ENCODE measurements around the gene B4GALT5.
A peak's percentile ranks its signal among the peaks of the same experiment; 100 is the strongest.
"Not testable (repeated sequence)": the region's sequence is repeated elsewhere in the genome, so short reads cannot be mapped to it uniquely, and the experiment has no call there.

B4GALT5 gene

GRCh38 chr20:49729780-49730179, 16.1 kb upstream of the B4GALT5 start:
- no peak for DNase-seq

- DNase-seq = no peak
Observed at GRCh38 chr20:49727894-49728885, 14.5 kb upstream of the B4GALT5 start.

DNA sequence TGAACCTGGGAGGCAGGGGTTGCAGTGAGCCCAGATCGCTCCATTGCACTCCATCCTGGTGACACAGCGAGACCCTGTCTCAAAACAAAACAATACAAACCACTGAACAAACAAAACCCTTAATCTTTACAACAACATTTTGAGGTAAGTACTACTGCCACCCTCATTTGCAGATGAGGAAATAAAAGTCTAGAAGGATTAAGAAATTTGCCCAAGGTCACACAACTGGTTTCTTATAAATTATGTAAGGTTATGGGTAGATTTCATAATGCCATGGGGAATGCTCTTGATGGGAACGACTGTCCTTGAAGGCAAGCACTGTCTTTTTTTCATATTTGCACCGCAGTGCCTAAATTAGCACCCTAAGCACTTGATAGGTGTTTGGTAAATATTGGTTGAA, 13.8 kb upstream of the B4GALT5 start:
- no peak for DNase-seq

GRCh38 chr20:49725694-49726093, 12.0 kb upstream of the B4GALT5 start:
- DNase-seq = no peak

DNA sequence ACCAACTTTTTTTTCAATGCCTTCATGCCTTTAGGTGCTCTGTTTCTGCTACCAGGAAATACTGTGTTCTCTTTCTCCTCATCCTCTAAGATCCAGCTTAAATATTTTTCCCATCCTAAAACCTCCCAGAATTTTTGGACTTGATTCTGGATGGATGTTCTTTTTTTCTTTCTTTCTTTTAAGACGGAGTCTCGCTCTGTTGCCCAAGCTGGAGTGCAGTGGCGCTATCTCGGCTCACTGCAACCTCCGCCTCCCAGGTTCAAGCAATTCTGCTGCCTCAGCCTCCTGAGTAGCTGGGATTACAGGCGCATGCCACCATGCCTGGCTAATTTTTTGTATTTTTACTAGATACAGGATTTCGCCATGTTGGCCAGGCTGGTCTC, 11.5 kb upstream of the B4GALT5 start:
- not testable (repeated sequence) for DNase-seq

GRCh38 chr20:49724408-49725223, 10.9 kb upstream of the B4GALT5 start:
- no peak for DNase-seq

- DNase-seq = not testable (repeated sequence)
Observed at GRCh38 chr20:49723758-49724157, 10.1 kb upstream of the B4GALT5 start.

GRCh38 chr20:49721326-49721725, 7.6 kb upstream of the B4GALT5 start:
- DNase-seq = not testable (repeated sequence)

GRCh38 chr20:49715466-49715865, 1.8 kb upstream of the B4GALT5 start:
- no peak for DNase-seq

DNA sequence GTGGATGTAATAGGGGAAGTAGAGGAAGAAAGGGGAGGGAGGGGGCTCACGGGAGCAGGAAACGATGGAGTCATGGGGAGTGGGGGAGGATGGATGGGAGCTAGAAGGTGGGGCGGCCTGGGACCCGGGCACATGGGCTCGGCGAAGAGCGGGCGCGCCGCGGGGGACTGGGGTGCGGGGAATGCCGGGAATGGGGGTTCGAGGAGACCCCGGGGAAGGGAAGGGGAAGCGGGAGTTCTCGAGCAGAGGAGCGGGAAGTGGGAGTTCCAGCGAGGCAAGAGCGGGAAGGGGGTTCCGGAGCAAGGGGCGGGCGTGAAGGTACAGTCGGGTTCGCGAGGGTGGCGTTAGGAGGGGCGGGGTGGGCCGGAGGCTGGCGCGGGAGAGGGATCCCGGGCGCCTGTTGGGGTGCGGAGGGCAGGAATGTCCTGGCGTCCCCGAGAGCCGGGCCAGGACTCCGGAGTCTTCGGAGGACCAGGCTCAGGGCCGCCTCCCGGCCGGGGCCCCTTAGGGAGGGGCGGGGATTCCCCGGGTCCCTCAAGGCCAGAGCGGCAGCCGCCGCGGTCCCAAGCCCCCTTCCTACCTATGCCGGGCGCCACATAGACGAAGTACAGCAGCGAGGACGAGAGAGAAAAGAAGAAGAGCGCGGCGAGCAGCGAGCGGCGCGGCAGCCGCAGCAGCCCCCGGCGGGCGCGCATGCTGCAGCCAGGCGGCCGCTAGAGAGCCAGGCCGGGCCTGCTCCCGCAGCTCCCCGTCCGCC, 504 bp downstream of the B4GALT5 start:
- DNase-seq = peak; percentile 32

- DNase-seq = no peak
Observed at GRCh38 chr20:49712646-49712995, 1.1 kb downstream of the B4GALT5 start.

DNA sequence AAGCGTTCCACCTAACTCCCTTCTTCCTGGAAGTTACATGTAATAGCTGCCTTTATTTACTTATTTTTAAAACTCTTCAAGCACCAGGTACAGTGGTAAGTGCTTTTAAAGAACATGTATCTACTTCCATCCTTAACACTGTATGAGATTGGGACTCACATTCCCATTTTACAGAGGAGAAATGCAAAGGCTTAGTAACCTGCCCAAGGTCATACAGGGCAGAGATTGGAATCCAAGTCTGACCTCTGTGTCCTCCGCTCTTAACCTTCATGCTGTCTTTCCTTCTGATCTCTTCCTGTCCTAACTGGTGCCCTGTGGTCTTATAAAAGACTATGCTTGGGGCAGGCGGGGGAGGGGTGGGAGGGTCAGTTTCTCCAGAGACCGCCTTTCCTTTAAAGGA, 1.6 kb downstream of the B4GALT5 start:
- DNase-seq = no peak

DNA sequence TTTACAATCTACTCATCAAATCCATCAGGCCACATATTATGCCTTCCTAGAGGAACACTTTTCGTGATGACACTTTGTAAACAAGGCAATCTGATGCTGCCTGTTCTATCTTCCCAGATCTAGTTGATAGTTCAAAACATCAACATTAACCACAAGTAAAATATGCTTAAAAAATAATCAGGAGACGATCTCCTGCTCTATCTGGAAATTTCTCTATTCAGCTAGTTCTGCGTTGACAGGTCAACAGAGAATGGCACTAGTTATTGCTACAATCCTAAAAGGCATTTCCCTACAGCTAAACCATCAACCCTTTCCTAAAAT, 2.1 kb downstream of the B4GALT5 start:
- DNase-seq = no peak

- DNase-seq = no peak
Observed at GRCh38 chr20:49710971-49711666, 2.6 kb downstream of the B4GALT5 start.

DNA sequence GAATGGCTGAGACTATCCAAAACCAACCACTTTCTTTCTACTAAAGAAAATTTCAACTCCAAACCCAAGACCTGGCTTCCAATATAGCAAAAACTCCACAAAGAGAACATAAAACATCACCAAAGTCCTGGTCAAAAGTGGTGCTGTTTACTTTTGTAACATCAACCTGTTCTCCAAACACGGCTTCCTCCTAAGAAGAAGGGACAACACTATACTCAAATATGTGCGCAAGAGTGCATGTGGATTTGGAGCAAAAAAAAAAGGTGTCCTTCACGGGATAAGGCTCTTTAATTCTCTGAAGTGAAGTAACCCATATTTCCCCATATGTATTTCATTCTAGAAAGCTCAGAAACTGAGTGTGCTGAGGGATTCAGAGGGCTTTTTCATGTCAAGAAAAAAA, 6.6 kb downstream of the B4GALT5 start:
- no peak for DNase-seq

DNA sequence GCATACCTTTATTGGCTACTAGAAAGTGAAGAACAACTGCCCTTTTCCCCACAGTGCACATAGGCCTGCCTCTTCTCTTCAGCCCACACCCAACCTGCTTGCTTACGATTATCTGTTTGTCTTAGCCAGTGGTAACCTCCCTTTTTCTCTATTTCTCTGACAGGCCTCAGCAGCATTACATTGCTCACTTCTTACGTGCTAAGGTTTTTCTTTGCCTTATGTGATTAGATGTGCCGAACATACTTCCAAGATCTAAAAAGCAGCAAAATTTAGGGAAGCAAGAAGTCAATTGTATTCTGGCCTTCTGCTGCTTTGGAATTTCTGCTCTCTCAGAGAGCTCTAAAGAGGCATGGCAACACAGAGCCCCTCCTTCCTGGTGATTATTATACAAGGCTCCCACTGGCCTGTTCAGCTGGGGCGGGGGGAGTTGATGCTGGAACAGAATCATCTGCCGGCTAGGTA, 7.0 kb downstream of the B4GALT5 start:
- no peak for DNase-seq

GRCh38 chr20:49705893-49706292, 7.8 kb downstream of the B4GALT5 start:
- DNase-seq = not testable (repeated sequence)

DNA sequence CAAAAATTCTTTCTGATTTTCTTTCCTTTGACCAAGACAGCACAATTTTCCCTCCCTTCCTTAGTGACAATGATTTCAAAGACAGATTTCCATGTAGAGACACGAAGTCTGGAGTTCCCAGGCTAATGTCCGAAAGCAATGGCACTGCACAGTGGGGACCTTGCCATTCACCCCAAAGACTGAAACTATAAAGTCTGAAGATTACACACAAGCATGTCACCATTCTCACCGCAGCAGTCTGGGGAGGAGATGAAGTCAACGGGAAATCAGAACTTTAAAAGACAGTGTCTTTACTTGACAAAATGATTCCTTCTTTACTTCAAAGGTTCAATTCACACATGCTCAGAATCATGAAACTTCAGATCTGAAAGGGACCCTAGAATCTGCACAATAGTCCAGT, 8.3 kb downstream of the B4GALT5 start:
- no peak for DNase-seq

DNA sequence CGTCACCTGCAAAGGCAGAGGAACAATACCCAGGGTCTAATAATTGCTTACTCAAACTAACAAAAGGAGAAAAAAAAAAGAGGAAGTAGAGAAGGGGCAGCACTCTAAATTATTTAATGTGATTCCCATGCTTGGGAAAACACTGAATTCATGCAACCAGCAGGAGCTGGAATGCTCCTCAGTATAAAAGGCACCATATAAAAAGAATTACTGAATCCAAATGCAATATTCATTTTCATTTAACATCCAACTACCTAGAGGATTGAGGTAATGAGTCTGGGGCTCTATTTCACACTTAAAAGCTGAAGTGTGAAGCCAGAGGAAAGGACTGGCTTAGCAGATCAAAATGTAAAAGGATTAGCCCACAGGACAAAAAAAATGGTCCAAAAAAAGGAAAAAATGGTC, 8.7 kb downstream of the B4GALT5 start:
- DNase-seq = no peak

DNA sequence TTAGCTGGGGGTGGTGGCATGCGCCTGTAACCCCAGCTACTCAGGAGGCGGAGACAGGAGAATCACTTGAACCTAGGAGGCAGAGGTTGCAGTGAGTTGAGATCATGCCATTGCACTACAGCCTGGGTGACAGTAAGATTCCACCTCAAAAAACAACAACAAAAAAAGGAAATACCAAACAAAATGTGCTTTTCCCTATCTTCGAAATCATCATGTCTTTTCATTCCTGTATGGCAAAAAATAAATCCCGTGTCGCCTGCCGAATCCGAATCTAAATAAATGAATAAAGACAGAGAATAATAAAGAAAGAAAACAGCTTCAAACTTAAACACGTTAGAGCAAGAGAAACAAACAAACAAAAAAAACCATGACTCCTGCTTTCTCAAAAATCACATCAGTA, 11.8 kb downstream of the B4GALT5 start:
- DNase-seq = no peak

GRCh38 chr20:49701241-49701790, 12.4 kb downstream of the B4GALT5 start:
- DNase-seq = no peak
